PC-9 (cell line): ENCODE results near the gene FAM13C.

Source experiments
- EZH2 ChIP-seq: fragments of 200-600 bp; sonication (generic); IDR thresholded peaks from 2 replicates; pipeline ENCODE4 v1.8.0; 2017; ENCODE audit warnings: antibody characterized with exemption, low read depth
- TF ChIP-seq, protein P1 (sequence below): fragments of 200-600 bp; sonication (generic); conservative IDR thresholded peaks from 2 replicates; pipeline ENCODE4 v1.6.1; 2017; ENCODE audit warnings: mixed run types, antibody characterized with exemption, mild to moderate bottlenecking, moderate library complexity

DNA sequence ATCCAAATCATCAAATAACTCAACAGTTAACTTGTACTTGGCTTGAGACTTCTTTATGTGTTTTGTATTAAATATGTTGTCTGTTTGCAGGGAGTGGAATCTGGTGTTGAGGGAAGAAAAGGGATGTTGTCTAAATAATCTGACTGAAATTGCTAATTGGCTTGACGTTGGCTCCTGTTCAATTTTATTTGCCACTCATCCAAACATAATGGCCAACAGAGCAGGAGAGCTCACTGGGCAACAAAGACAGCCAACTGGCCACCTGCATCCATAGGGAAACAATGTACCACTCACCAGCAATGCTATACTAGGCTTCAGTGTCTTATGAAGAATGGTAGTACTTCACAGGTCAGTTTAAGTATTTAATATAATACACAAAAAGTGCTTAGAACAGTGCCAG is 80.5 kb downstream of the FAM13C start:
- TF ChIP-seq, protein P1, sequence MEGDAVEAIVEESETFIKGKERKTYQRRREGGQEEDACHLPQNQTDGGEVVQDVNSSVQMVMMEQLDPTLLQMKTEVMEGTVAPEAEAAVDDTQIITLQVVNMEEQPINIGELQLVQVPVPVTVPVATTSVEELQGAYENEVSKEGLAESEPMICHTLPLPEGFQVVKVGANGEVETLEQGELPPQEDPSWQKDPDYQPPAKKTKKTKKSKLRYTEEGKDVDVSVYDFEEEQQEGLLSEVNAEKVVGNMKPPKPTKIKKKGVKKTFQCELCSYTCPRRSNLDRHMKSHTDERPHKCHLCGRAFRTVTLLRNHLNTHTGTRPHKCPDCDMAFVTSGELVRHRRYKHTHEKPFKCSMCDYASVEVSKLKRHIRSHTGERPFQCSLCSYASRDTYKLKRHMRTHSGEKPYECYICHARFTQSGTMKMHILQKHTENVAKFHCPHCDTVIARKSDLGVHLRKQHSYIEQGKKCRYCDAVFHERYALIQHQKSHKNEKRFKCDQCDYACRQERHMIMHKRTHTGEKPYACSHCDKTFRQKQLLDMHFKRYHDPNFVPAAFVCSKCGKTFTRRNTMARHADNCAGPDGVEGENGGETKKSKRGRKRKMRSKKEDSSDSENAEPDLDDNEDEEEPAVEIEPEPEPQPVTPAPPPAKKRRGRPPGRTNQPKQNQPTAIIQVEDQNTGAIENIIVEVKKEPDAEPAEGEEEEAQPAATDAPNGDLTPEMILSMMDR: no peak
- no peak for TF ChIP-seq EZH2
